ENCODE results near the gene CDH4. TPM values are rescaled to one million over a fixed set of nuclear protein-coding genes. Genes with fewer than 3 reads are reported as not detected.

Gene CDH4
- total RNA-seq, 1 experiment from 2014 or later = not detected

GRCh38 chr20:61809006-61809770 is 557.1 kb downstream of the CDH4 start:
- Histone ChIP-seq H3K36me3 (ENCODE audit: control insufficient read depth, insufficient read depth, low read length) (no peaks in the 10 kb centered on the region), H3K27ac (ENCODE audit: low read length) (no peak overlapping the region), H3K27me3 (ENCODE audit: control insufficient read depth, insufficient read depth, low read length) (no peaks in the 10 kb centered on the region; the same call in 1 of the 2 replicates), H3K4me3 (ENCODE audit: low read depth in 2 of 2, low read length in 2 of 2) (no peak overlapping the region), H3K4me1 (ENCODE audit: control insufficient read depth, insufficient read depth, low read length) (no peaks in the 10 kb centered on the region), H3K9me3 (ENCODE audit: control insufficient read depth, insufficient read depth, low read depth, low read length) (no peaks in the 10 kb centered on the region)
- CTCF ChIA-PET = no interaction called here
- no TSS peak for BruUV-seq (replicated peaks)
- no peak for TF ChIP-seq TCF7L2 (IDR thresholded peaks at IDR 0.05; ENCODE audit: low read depth, low read length)
- no peak for TF ChIP-seq SIN3A (IDR thresholded peaks at IDR 0.05; ENCODE audit: borderline replicate concordance, insufficient read depth, low read depth, low read length)
- TF ChIP-seq CTCF (IDR thresholded peaks at IDR 0.05) = no peak
- no peak for TF ChIP-seq POLR2AphosphoS5 (IDR thresholded peaks at IDR 0.05; ENCODE audit: low read depth, low read length)
- TF ChIP-seq REST (IDR thresholded peaks at IDR 0.05; ENCODE audit: insufficient read depth in 1 of 2, low read depth in 2 of 2, low read length in 1 of 2) = no peak
- no peak for DNase-seq (ENCODE audit: low read depth, low spot score)
- intact Hi-C loops (cut with micrococcal nuclease; ENCODE audit: unreplicated experiment) = no loop called here
- no peak for ATAC-seq
- in situ Hi-C loops (cut with HindIII; ENCODE audit: low pct_unique_long_range_greater_than_20kb, low sequenced_read_pairs) = no loop called here
- POLR2A ChIA-PET = no interaction called here

- no peaks in the 10 kb centered on the region for H3K4me1 ChIP-seq (ENCODE audit: control insufficient read depth, insufficient read depth, low read length)
- H3K27ac ChIP-seq (ENCODE audit: low read length) = no peak overlapping the region
- BruUV-seq (replicated peaks) = no TSS peak
- POLR2A ChIA-PET = no interaction called here
- DNase-seq (ENCODE audit: low read depth, low spot score) (no peak), ATAC-seq (no peak)
- no peaks in the 10 kb centered on the region; the same call in 1 of the 2 replicates for H3K27me3 ChIP-seq (ENCODE audit: control insufficient read depth, insufficient read depth, low read length)
- intact Hi-C loops (cut with micrococcal nuclease; ENCODE audit: unreplicated experiment) (no loop called here), in situ Hi-C loops (cut with HindIII; ENCODE audit: low pct_unique_long_range_greater_than_20kb, low sequenced_read_pairs) (no loop called here)
- TF ChIP-seq REST (IDR thresholded peaks at IDR 0.05; ENCODE audit: insufficient read depth in 1 of 2, low read depth in 2 of 2, low read length in 1 of 2) (no peak), SIN3A (IDR thresholded peaks at IDR 0.05; ENCODE audit: borderline replicate concordance, insufficient read depth, low read depth, low read length) (no peak), TCF7L2 (IDR thresholded peaks at IDR 0.05; ENCODE audit: low read depth, low read length) (no peak), POLR2AphosphoS5 (IDR thresholded peaks at IDR 0.05; ENCODE audit: low read depth, low read length) (no peak), CTCF (IDR thresholded peaks at IDR 0.05) (no peak)
- H3K9me3 ChIP-seq (ENCODE audit: control insufficient read depth, insufficient read depth, low read depth, low read length) = no peaks in the 10 kb centered on the region
- no peak overlapping the region for H3K4me3 ChIP-seq (ENCODE audit: low read depth in 2 of 2, low read length in 2 of 2)
- no peaks in the 10 kb centered on the region for H3K36me3 ChIP-seq (ENCODE audit: control insufficient read depth, insufficient read depth, low read length)
- CTCF ChIA-PET = no interaction called here
These were observed 558.1 kb downstream of the CDH4 start for GRCh38 chr20:61810066-61810737.
